HG03432 (cell line): ENCODE data around the gene TNXB.
"Not testable (repeated sequence)": the region's sequence is repeated elsewhere in the genome, so short reads cannot be mapped to it uniquely, and the experiment has no call there.

ENCODE experiments used
- ATAC-seq: cut with Tn5 transposase; IDR thresholded peaks from one replicate; pipeline ENCODE4 v1.9.1; 2021; ENCODE audit warnings: mild to moderate bottlenecking, moderate library complexity; ENCODE audit not compliant: unreplicated experiment

Gene TNXB

GRCh38 chr6:32041385-32041784, 67.8 kb downstream of the TNXB start:
- not testable (repeated sequence) for ATAC-seq

- ATAC-seq = not testable (repeated sequence)
These were observed 68.2 kb downstream of the TNXB start for GRCh38 chr6:32041050-32041321.

GRCh38 chr6:32040299-32041049, 68.7 kb downstream of the TNXB start:
- ATAC-seq = not testable (repeated sequence)

- ATAC-seq = not testable (repeated sequence)
These were observed 69.5 kb downstream of the TNXB start for GRCh38 chr6:32039321-32040274.

- ATAC-seq = not testable (repeated sequence)
These were observed 70.3 kb downstream of the TNXB start for GRCh38 chr6:32038878-32039277.

GRCh38 chr6:32037598-32038524, 71.3 kb downstream of the TNXB start, which contains the start of gene CYP21A2:
Gene CYP21A2 (plus strand): TSS chr6:32038415. CDS start chr6:32038423, 8 bp downstream.
- ATAC-seq = not testable (repeated sequence)

- not testable (repeated sequence) for ATAC-seq
These were observed 72.0 kb downstream of the TNXB start for GRCh38 chr6:32037136-32037535.

- ATAC-seq = not testable (repeated sequence)
These were observed 73.7 kb downstream of the TNXB start for GRCh38 chr6:32035283-32036013.

- ATAC-seq = not testable (repeated sequence)
These were observed 79.6 kb downstream of the TNXB start for GRCh38 chr6:32029553-32029952.

GRCh38 chr6:32028631-32029030, 80.5 kb downstream of the TNXB start:
- ATAC-seq = not testable (repeated sequence)

GRCh38 chr6:32022100-32022499, 87.0 kb downstream of the TNXB start:
- ATAC-seq = not testable (repeated sequence)

- ATAC-seq = not testable (repeated sequence)
These were observed 94.6 kb downstream of the TNXB start, which contains the start of gene C4B for GRCh38 chr6:32014547-32014946. Gene C4B (plus strand): TSS chr6:32014795. CDS start chr6:32014846, 51 bp downstream.

- not testable (repeated sequence) for ATAC-seq
These were observed 95.4 kb downstream of the TNXB start for GRCh38 chr6:32013738-32014137.

- not testable (repeated sequence) for ATAC-seq
These were observed 96.1 kb downstream of the TNXB start for GRCh38 chr6:32012941-32013617.

- not testable (repeated sequence) for ATAC-seq
These were observed 98.1 kb downstream of the TNXB start for GRCh38 chr6:32010856-32011530.

GRCh38 chr6:32009537-32009936, 99.6 kb downstream of the TNXB start:
- ATAC-seq = not testable (repeated sequence)

- ATAC-seq = not testable (repeated sequence)
These were observed 100.5 kb downstream of the TNXB start for GRCh38 chr6:32008616-32009015.

- not testable (repeated sequence) for ATAC-seq
These were observed 101.1 kb downstream of the TNXB start for GRCh38 chr6:32008037-32008436.

- ATAC-seq = not testable (repeated sequence)
These were observed 102.1 kb downstream of the TNXB start for GRCh38 chr6:32007086-32007485.
